Left renal cortex interstitium (tissue), 4 donors: ENCODE measurements around the gene ZBTB46. TPM values are rescaled to one million over a fixed set of nuclear protein-coding genes. Genes with fewer than 3 reads are reported as not detected.
"Not testable (repeated sequence)": the region's sequence is repeated elsewhere in the genome, so short reads cannot be mapped to it uniquely, and the experiment has no call there.

Experiments
- DNase-seq, 4 donors: peaks; one replicate each; pipeline ENCODE4 v3.0.0-alpha.2; 2013; ENCODE audit warnings: low read depth in 4 of 4, low spot score in 2 of 4, missing footprints in 1 of 4
- polyA plus RNA-seq, 4 donors: library from polyadenylated mRNA; unstranded; fragments of 120-200 nt; gene quantifications; one replicate each; pipeline ENCODE4 v1.2.1, GENCODE V29; 2013; ENCODE audit not compliant: insufficient read length in 4 of 4

The ZBTB46 gene
- polyA plus RNA-seq, 4 donors, result 13.9 to 25.7 (median 20.6) TPM

GRCh38 chr20:63792866-63793265 lies 38.2 kb downstream of the ZBTB46 start:
- DNase-seq, result no peak

GRCh38 chr20:63791497-63792156 lies 39.4 kb downstream of the ZBTB46 start:
- DNase-seq, result peak in 1 of 4 donors; percentile 11

GRCh38 chr20:63790572-63791168 lies 40.4 kb downstream of the ZBTB46 start:
- DNase-seq, result no peak

- no peak for DNase-seq
Observed at GRCh38 chr20:63789836-63790571, 41.1 kb downstream of the ZBTB46 start.

- no peak for DNase-seq
Observed at GRCh38 chr20:63787749-63788148, 43.3 kb downstream of the ZBTB46 start.

- DNase-seq, result no peak
Observed at GRCh38 chr20:63787302-63787701, 43.8 kb downstream of the ZBTB46 start.

GRCh38 chr20:63785691-63786131 lies 45.4 kb downstream of the ZBTB46 start:
- no peak for DNase-seq

- no peak for DNase-seq
Observed at GRCh38 chr20:63783970-63784369, 47.1 kb downstream of the ZBTB46 start.

- no peak for DNase-seq
Observed at GRCh38 chr20:63782521-63782971, 48.5 kb downstream of the ZBTB46 start.

GRCh38 chr20:63782051-63782471 lies 49.0 kb downstream of the ZBTB46 start:
- no peak for DNase-seq

- DNase-seq, result no peak
Observed at GRCh38 chr20:63781181-63781580, 49.9 kb downstream of the ZBTB46 start.

- DNase-seq, result no peak
Observed at GRCh38 chr20:63778857-63779256, 52.2 kb downstream of the ZBTB46 start.

- DNase-seq, result no peak
Observed at GRCh38 chr20:63778034-63778752, 52.9 kb downstream of the ZBTB46 start.

GRCh38 chr20:63777614-63778013 lies 53.5 kb downstream of the ZBTB46 start:
- no peak for DNase-seq

GRCh38 chr20:63776875-63777274 lies 54.2 kb downstream of the ZBTB46 start:
- DNase-seq, result not testable (repeated sequence)

GRCh38 chr20:63775096-63775978 lies 55.7 kb downstream of the ZBTB46 start:
- DNase-seq, result peak in 3 of 4 donors; percentile 66 to 78 (median 69)

- no peak for DNase-seq
Observed at GRCh38 chr20:63774306-63774705, 56.8 kb downstream of the ZBTB46 start.

GRCh38 chr20:63773571-63774241 lies 57.4 kb downstream of the ZBTB46 start:
- DNase-seq, result no peak

GRCh38 chr20:63772781-63773518 lies 58.1 kb downstream of the ZBTB46 start:
- DNase-seq, result no peak
